Hepatocyte (in vitro differentiated cells): ENCODE measurements around the gene PRR36. TPM values are rescaled to one million over a fixed set of nuclear protein-coding genes. Genes with fewer than 3 reads are reported as not detected.

Experiments
- DNase-seq: peaks from one replicate; pipeline ENCODE4 v3.0.0-alpha.2; 2016; ENCODE audit warnings: low spot score
- H2AFZ ChIP-seq: fragments of 200-600 bp; sonication (generic); 2 replicates; pipeline ENCODE4 v1.6.0; 2016; ENCODE audit warnings: antibody characterized with exemption, mild to moderate bottlenecking
- H3K27ac ChIP-seq: fragments of 200-600 bp; sonication (generic); 2 replicates; pipeline ENCODE4 v1.5.1; 2016; ENCODE audit warnings: mild to moderate bottlenecking
- H3K27me3 ChIP-seq: fragments of 200-600 bp; sonication (generic); 2 replicates; pipeline ENCODE4 v1.6.1; 2016
- H3K36me3 ChIP-seq: fragments of 200-600 bp; sonication (generic); replicated peaks from 2 replicates; pipeline ENCODE4 v1.5.1; 2016; ENCODE audit warnings: low read depth; ENCODE audit not compliant: insufficient read depth
- H3K4me1 ChIP-seq: fragments of 200-600 bp; sonication (generic); 2 replicates; pipeline ENCODE4 v1.5.1; 2016; ENCODE audit warnings: mild to moderate bottlenecking, moderate library complexity; ENCODE audit not compliant: insufficient read depth
- H3K4me2 ChIP-seq: fragments of 200-600 bp; sonication (generic); 2 replicates; pipeline ENCODE4 v1.6.0; 2016
- H3K4me3 ChIP-seq: fragments of 200-600 bp; sonication (generic); 2 replicates; pipeline ENCODE4 v1.5.1; 2016; ENCODE audit warnings: mild to moderate bottlenecking
- H3K79me2 ChIP-seq: fragments of 200-600 bp; sonication (generic); 2 replicates; pipeline ENCODE4 v1.6.0; 2017; ENCODE audit warnings: mild to moderate bottlenecking
- H3K9me2 ChIP-seq: fragments of 200-600 bp; sonication (generic); replicated peaks from 2 replicates; pipeline ENCODE4 v1.6.0; 2017; ENCODE audit warnings: mild to moderate bottlenecking; ENCODE audit not compliant: insufficient read depth
- H3K9me3 ChIP-seq: fragments of 200-600 bp; sonication (generic); 2 replicates; pipeline ENCODE4 v1.5.1; 2016; ENCODE audit warnings: low read depth, mild to moderate bottlenecking
- H4K20me1 ChIP-seq: fragments of 200-600 bp; sonication (generic); 2 replicates; pipeline ENCODE4 v1.6.0; 2016; ENCODE audit warnings: mild to moderate bottlenecking; ENCODE audit not compliant: insufficient read depth, poor library complexity, severe bottlenecking
- EZH2 ChIP-seq: fragments of 200-600 bp; sonication (generic); IDR thresholded peaks from 2 replicates; pipeline ENCODE4 v1.6.1; 2016; ENCODE audit warnings: antibody characterized with exemption, mild to moderate bottlenecking, borderline replicate concordance
- EZH2phosphoT487 ChIP-seq: fragments of 200-600 bp; sonication (generic); IDR thresholded peaks from one replicate; pipeline ENCODE4 v1.6.1; 2018; ENCODE audit warnings: antibody characterized with exemption, mild to moderate bottlenecking, low read depth, moderate library complexity; ENCODE audit not compliant: unreplicated experiment, severe bottlenecking
- WGBS: methylation state at CpG from one replicate; pipeline ENCODE4 v1.1.6; 2016; ENCODE audit warnings: low lambda C conversion rate; ENCODE audit errors: missing lambda C conversion rate; 5-methylcytosine and 5-hydroxymethylcytosine counted together
- polyA plus RNA-seq: library from polyadenylated mRNA; unstranded; fragments of >200 nt; fragmentation: Nextera tagmentation; extraction: Ambion mirVana; gene quantifications from 2 replicates; pipeline ENCODE4 v1.2.1, GENCODE V29; 2016
- total RNA-seq: library from RNA; depleted of rRNA; stranded (reverse); fragments of >200 nt; gene quantifications from 2 replicates; pipeline ENCODE4 v1.2.3, GENCODE V29; 2014
- TF ChIP-seq, protein P1 (sequence below): fragments of 200-600 bp; sonication (generic); IDR thresholded peaks from 2 replicates; pipeline ENCODE4 v1.5.1; 2016; ENCODE audit warnings: antibody characterized with exemption, mild to moderate bottlenecking; ENCODE audit not compliant: poor library complexity

PRR36 gene
- total and polyA plus RNA-seq, 2 experiments from 2014 or later = 1.00 to 2.5 TPM

DNA sequence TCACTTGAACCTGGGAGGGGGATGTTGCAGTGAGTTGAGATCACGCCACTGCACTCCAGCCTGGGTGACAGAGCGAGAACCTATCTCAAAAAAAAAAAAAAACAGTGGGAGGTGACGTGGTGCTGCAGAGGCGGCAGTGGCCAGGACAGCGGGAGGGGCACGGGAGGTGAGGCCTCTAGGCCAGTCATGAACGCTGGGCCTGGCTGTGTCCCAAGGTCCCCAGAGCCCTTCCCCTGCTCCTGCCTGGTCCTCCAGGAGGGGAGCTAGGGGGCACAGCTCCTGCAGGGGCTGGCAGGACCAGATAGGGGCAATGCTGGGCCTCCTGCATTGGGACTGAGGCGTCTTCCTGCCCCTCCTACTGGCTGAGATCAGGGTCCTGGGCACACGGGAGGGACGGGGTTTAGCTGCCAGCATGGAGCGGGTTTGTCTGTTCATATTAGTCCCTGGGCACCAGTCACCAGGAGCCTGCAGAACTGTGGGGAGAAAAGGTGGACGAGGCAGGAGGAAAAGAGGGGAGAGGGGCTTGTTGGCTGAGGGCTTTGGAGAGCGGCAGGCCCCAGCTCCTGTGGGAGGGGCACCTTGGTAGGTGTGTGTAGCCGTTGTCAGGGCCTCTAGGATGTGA lies 34.0 kb upstream of the PRR36 start:
- Histone ChIP-seq H3K9me2 (no peaks in the 10 kb centered on the region), H4K20me1 (peaks cover 51% of the 10 kb centered on the region), H3K4me1 (peaks cover 12% of the 10 kb centered on the region), H3K4me2 (no peak overlapping the region), H3K9me3 (no peaks in the 10 kb centered on the region), H3K36me3 (no peaks in the 10 kb centered on the region), H2AFZ (no peak overlapping the region), H3K4me3 (no peak overlapping the region), H3K79me2 (peaks cover 43% of the 10 kb centered on the region), H3K27ac (no peak overlapping the region), H3K27me3 (no peaks in the 10 kb centered on the region)
- DNase-seq = no peak
- TF ChIP-seq EZH2phosphoT487 (no peak), EZH2 (no peak)
- TF ChIP-seq, protein P1, sequence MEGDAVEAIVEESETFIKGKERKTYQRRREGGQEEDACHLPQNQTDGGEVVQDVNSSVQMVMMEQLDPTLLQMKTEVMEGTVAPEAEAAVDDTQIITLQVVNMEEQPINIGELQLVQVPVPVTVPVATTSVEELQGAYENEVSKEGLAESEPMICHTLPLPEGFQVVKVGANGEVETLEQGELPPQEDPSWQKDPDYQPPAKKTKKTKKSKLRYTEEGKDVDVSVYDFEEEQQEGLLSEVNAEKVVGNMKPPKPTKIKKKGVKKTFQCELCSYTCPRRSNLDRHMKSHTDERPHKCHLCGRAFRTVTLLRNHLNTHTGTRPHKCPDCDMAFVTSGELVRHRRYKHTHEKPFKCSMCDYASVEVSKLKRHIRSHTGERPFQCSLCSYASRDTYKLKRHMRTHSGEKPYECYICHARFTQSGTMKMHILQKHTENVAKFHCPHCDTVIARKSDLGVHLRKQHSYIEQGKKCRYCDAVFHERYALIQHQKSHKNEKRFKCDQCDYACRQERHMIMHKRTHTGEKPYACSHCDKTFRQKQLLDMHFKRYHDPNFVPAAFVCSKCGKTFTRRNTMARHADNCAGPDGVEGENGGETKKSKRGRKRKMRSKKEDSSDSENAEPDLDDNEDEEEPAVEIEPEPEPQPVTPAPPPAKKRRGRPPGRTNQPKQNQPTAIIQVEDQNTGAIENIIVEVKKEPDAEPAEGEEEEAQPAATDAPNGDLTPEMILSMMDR = no peak
- 86% methylated on average over 14 of the region's 14 CpGs for WGBS

DNA sequence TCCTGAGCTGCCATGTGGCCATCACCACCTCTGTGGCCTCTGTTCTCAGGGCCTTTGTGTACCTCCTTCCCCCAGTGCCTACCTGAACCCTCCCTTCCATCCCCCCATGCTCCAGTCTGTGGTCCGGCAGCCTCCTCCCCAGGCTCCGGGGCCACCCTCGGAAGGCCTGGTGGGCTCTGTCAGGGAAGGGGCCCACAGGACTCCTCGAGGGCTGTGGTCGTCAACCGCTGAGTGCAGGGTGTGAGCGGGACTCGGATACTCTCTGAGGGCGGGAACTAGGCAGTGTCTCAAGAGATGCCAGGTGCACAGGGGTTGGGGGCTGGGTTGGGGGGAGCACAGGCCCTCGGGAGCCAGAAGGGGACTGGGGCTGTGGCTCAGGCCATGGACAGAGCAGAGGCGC lies 33.4 kb upstream of the PRR36 start:
- H3K36me3 ChIP-seq = no peaks in the 10 kb centered on the region
- no peaks in the 10 kb centered on the region for H3K9me2 ChIP-seq
- WGBS = 97% methylated on average over 9 of the region's 11 CpGs
- TF ChIP-seq EZH2phosphoT487 = no peak
- no peak for TF ChIP-seq EZH2
- TF ChIP-seq, protein P1 = no peak
- no peak overlapping the region for H3K4me2 ChIP-seq
- peaks cover 46% of the 10 kb centered on the region for H3K79me2 ChIP-seq
- peaks cover 16% of the 10 kb centered on the region for H3K4me1 ChIP-seq
- peaks cover 51% of the 10 kb centered on the region for H4K20me1 ChIP-seq
- H3K9me3 ChIP-seq = no peaks in the 10 kb centered on the region
- no peaks in the 10 kb centered on the region for H3K27me3 ChIP-seq
- H2AFZ ChIP-seq = no peak overlapping the region
- no peak overlapping the region for H3K27ac ChIP-seq
- DNase-seq = no peak
- no peak overlapping the region for H3K4me3 ChIP-seq

DNA sequence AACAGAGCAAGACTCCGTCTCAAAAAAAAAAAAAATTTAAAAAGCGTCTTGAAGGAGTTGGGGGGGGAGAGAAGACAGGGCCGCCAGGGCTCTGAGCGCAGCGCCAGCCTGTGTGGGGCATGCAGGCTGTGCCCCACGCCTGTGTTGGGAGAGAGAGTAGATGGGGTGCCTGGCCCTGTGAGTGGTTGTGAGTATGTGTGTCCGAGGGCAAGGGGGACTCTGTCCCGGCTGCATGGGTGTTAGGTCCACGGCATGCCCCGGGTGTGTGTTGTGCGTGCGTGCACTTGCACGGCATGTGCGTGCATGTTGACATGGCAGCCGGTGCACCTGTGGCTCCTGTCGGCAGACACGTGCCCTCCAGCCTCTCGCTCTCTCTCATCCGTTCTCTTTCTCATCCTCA lies 32.9 kb upstream of the PRR36 start:
- no peak overlapping the region for H3K4me2 ChIP-seq
- H4K20me1 ChIP-seq = peaks cover 51% of the 10 kb centered on the region
- H3K79me2 ChIP-seq = peaks cover 48% of the 10 kb centered on the region
- H3K4me3 ChIP-seq = no peak overlapping the region
- no peaks in the 10 kb centered on the region for H3K27me3 ChIP-seq
- no peaks in the 10 kb centered on the region for H3K36me3 ChIP-seq
- 98% methylated on average over 19 of the region's 19 CpGs for WGBS
- no peaks in the 10 kb centered on the region for H3K9me3 ChIP-seq
- H2AFZ ChIP-seq = no peak overlapping the region
- H3K4me1 ChIP-seq = peaks cover 20% of the 10 kb centered on the region
- no peak overlapping the region for H3K27ac ChIP-seq
- no peaks in the 10 kb centered on the region for H3K9me2 ChIP-seq
- no peak for TF ChIP-seq EZH2
- TF ChIP-seq EZH2phosphoT487 = no peak
- TF ChIP-seq, protein P1 = no peak
- no peak for DNase-seq
